Pancreas (tissue), 10 donors: Measurements from ENCODE around the gene APBB1IP. TPM values are rescaled to one million over a fixed set of nuclear protein-coding genes. Genes with fewer than 3 reads are reported as not detected.
"Not testable (repeated sequence)": the region's sequence is repeated elsewhere in the genome, so short reads cannot be mapped to it uniquely, and the experiment has no call there.

Source experiments
- ATAC-seq, 4 donors: fragments of 200-7000 bp; cut with Tn5 transposase; one replicate each; pipeline versions ENCODE4 v1.8.0 to v1.9.1; 2020; ENCODE audit warnings: mild to moderate bottlenecking in 4 of 4, moderate library complexity in 4 of 4
- DNase-seq, 6 donors: peaks; one replicate each; pipeline ENCODE4 v3.0.0-alpha.2; 2020
- FAIRE-seq: peaks from 2 replicates; lab custom pipeline; 2012; peaks lifted over from hg19 to GRCh38; lab: Jason Lieb, UNC
- H3K27ac ChIP-seq, 4 donors: fragments of 200-600 bp; sonication (generic); 1 replicate in 3 of 4; 2 replicates in 1 of 4; pipeline versions ENCODE4 v1.5.0 to v1.8.0; 2020
- H3K27me3 ChIP-seq, 4 donors: fragments of 200-600 bp; one replicate each; pipeline ENCODE4 v1.8.0; 2021
- H3K36me3 ChIP-seq, 3 donors: fragments of 200-600 bp; sonication (generic) in 1 of 3; one replicate each; pipeline versions ENCODE4 v1.5.0 to v1.8.0; 2020 to 2021
- H3K4me1 ChIP-seq, 3 donors: fragments of 200-600 bp; one replicate each; pipeline ENCODE4 v1.8.0; 2021
- H3K4me3 ChIP-seq, 4 donors: fragments of 200-600 bp; sonication (generic) in 2 of 4; one replicate each; pipeline versions ENCODE4 v1.5.0 to v1.8.0; 2020 to 2021
- H3K9me3 ChIP-seq, 4 donors: fragments of 200-600 bp; one replicate each; pipeline ENCODE4 v1.8.0; 2021
- WGBS, 2 donors: extraction: QIAGEN DNeasy Blood & Tissue Kit; methylation state at CpG; one replicate each; pipeline ENCODE4 v1.1.7; 2013; 5-methylcytosine and 5-hydroxymethylcytosine counted together
- intact Hi-C, 3 donors: fragments of 100-400 bp; cut with DNase I; formaldehyde crosslinking; loops; one replicate each; pipeline versions ENCODE4 v1.11.1 to v1.14.2; 2022
- polyA plus RNA-seq, 2 donors: library from polyadenylated mRNA; stranded (reverse); fragments of 200-250 nt; gene quantifications; one replicate each; pipeline ENCODE4 v1.2.3, GENCODE V29; 2013
- total RNA-seq, 6 donors: library from RNA; stranded (reverse); fragmentation: NEBNext Ultra II Directional in 4 of 6; extraction: Animal tissue kit (Norgen Biotek cat#: 25700) in 4 of 6; gene quantifications; one replicate each; pipeline versions ENCODE4 v1.2.1 to v1.2.4, GENCODE V29; 2021 to 2023
- TF ChIP-seq, protein P1 (sequence below), 4 donors: fragments of 200-600 bp; sonication (generic) in 3 of 4; IDR thresholded peaks; one replicate each; pipeline versions ENCODE4 v1.5.0 to v1.8.0; 2021; ENCODE audit warnings: antibody characterized with exemption in 4 of 4
- donor health status: healthy with polysubstance abuse.
- donor health status: DM: no; HTN: no; CAD: no; lungs with moderate emphysema.
- donor health status: DM: no; HTN: no; CAD: no.
- donor health status: control.
- donor health status: control.
- donor health status: Bipolar disorder and iron deficiency.
- donor health status: DM: yes; HTN: yes; CAD: no.
- donor health status: DM: no; HTN: no; CAD: no.
- donor health status: DM: no; HTN: no; CAD: no.
- donor health status: DM: yes; HTN: yes; CAD: no.

Gene APBB1IP
- total and polyA plus RNA-seq, 8 donors, result 0.93 to 12.3 (median 2.2) TPM

DNA sequence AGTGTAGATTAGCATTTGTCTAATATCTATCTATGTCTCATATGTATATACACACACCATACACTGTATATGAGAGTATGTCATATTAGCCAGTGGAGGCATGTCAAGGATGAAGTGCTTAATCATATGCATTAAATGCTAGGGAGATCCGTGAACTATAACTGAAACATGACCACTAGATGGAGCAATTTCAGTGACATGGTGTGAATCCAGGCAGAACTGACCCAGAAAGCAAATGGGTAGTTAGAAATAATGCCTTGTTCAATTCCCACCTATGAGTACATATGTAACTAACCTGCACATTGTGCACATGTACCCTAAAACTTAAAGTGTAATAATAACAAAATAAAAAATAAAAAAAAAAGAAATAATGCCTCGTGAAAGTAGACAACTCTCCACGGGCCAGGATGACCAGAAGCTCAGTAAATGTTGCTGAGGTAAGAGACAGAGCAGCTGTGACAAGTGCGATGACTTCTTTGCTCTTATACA lies 168.3 kb downstream of the APBB1IP start:
- H3K4me3 ChIP-seq, DNase-seq, H3K27me3 ChIP-seq, H3K9me3 ChIP-seq, H3K27ac ChIP-seq, H3K36me3 ChIP-seq, intact Hi-C loops, H3K4me1 ChIP-seq: not testable (repeated sequence)
- TF ChIP-seq, protein P1, sequence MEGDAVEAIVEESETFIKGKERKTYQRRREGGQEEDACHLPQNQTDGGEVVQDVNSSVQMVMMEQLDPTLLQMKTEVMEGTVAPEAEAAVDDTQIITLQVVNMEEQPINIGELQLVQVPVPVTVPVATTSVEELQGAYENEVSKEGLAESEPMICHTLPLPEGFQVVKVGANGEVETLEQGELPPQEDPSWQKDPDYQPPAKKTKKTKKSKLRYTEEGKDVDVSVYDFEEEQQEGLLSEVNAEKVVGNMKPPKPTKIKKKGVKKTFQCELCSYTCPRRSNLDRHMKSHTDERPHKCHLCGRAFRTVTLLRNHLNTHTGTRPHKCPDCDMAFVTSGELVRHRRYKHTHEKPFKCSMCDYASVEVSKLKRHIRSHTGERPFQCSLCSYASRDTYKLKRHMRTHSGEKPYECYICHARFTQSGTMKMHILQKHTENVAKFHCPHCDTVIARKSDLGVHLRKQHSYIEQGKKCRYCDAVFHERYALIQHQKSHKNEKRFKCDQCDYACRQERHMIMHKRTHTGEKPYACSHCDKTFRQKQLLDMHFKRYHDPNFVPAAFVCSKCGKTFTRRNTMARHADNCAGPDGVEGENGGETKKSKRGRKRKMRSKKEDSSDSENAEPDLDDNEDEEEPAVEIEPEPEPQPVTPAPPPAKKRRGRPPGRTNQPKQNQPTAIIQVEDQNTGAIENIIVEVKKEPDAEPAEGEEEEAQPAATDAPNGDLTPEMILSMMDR (IDR thresholded peaks at IDR 0.05), result peak in 3 of 4 donors; percentile 8 to 36 (median 31)
- ATAC-seq, result peak in 3 of 4 donors; percentile 67 to 76 (median 71)
- FAIRE-seq, result peak; percentile 89
- WGBS, 2 donors, result 60 to 65% methylated on average over 4 of the region's 4 CpGs

DNA sequence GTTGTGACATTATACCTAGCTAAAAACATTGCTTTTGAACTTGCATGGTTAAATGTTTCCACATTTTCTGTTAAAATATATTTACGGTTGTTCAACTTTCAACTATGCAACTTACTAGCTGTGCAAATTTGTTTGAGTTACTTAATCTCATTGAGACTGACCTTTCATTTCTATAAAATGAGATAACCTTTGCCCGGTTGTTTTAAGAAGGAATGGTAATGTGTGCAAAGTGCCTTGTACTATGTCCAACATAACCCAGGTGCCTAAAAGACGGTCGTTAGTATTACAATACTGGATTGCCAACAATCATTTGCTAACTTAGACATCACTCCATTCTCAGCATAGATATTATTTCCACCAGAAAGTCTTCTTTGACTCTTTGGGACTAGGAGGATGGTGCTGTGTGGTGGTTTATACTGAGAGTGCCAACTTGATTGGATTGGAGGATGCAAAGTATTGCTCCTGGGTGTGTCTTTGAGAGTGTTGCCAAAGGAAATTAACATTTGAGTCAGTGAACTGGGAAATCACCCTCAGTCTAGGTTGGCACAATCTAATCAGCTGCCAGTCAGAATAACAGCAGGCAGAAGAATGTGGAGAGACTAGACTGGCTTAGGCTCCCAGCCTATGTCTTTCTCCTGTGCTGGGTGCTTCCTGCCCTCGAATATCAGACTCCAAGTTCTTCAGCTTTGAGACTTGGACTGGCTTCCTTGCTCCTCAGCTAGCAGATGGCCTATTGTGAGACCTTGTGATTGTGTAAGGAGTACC lies 174.2 kb downstream of the APBB1IP start:
- WGBS, 2 donors, result 26 to 27% methylated on average over 5 of the region's 5 CpGs
- Histone ChIP-seq H3K27me3 (no peaks in the 10 kb centered on the region), H3K4me1 (no peaks in the 10 kb centered on the region), H3K4me3 (no peak overlapping the region), H3K36me3 (no peaks in the 10 kb centered on the region), H3K9me3 (no peaks in the 10 kb centered on the region), H3K27ac (no peak overlapping the region)
- intact Hi-C loops, result no loop called here
- TF ChIP-seq, protein P1 (IDR thresholded peaks at IDR 0.05), result no peak
- FAIRE-seq, result no peak
- DNase-seq, result no peak
- peak in 2 of 4 donors; percentile 58 to 59 for ATAC-seq

Other genes with a start within 250 kb of the APBB1IP start
- gene GAD2, start 221.6 kb upstream of the APBB1IP start, total RNA-seq, result 10 to 100 TPM in 2 of 6 donors, 1 to 10 TPM in 4; 1.9 to 14.6 (median 5.3) TPM
- 10 to 100 TPM; 25.2 to 64.7 TPM for gene GAD2, start 221.6 kb upstream of the APBB1IP start, polyA plus RNA-seq